Keratinocyte (primary cell): Measurements from ENCODE around the gene ARL15. TPM values are rescaled to one million over a fixed set of nuclear protein-coding genes. Genes with fewer than 3 reads are reported as not detected.

Source experiments
- DNase-seq: peaks from one replicate; pipeline ENCODE4 v3.0.0-alpha.2; 2011; ENCODE audit warnings: low read depth, missing footprints, low spot score
- FAIRE-seq: peaks from 2 replicates; lab custom pipeline; 2011; peaks lifted over from hg19 to GRCh38; lab: Jason Lieb, UNC
- H2AFZ ChIP-seq: 2 replicates; pipeline ENCODE4 v1.6.0; 2012; ENCODE audit warnings: low read length, control low read depth, inconsistent platforms; ENCODE audit not compliant: control insufficient read depth
- H3K27ac ChIP-seq: 2 replicates; pipeline ENCODE4 v1.5.1; 2011; ENCODE audit warnings: low read length; ENCODE audit not compliant: control insufficient read depth, insufficient read depth
- H3K27me3 ChIP-seq: 3 replicates; pipeline ENCODE4 v1.6.0; 2011; ENCODE audit warnings: low read length; ENCODE audit not compliant: control insufficient read depth, insufficient read depth; ENCODE audit errors: extremely low read depth
- H3K36me3 ChIP-seq, 2 experiments: 2 replicates in 1 of 2; 3 replicates in 1 of 2; pipeline ENCODE4 v1.5.1; 2011; ENCODE audit warnings: low read length in 2 of 2, mild to moderate bottlenecking in 1 of 2; ENCODE audit not compliant: control insufficient read depth in 2 of 2, insufficient read depth in 2 of 2; ENCODE audit errors: extremely low read depth in 1 of 2
- H3K4me1 ChIP-seq: 3 replicates; pipeline ENCODE4 v1.5.1; 2011; ENCODE audit warnings: low read length; ENCODE audit not compliant: control insufficient read depth, insufficient read depth; ENCODE audit errors: extremely low read depth
- H3K4me2 ChIP-seq: 3 replicates; pipeline ENCODE4 v1.6.0; 2011; ENCODE audit warnings: low read depth, low read length; ENCODE audit not compliant: control insufficient read depth, insufficient read depth; ENCODE audit errors: extremely low read depth
- H3K4me3 ChIP-seq, 3 experiments: fragments of 200-600 bp in 1 of 3; sonication (generic) in 1 of 3; 2 replicates in 2 of 3; 3 replicates in 1 of 3; pipeline ENCODE4 v1.5.1; 2011 to 2016; ENCODE audit warnings: low read length in 3 of 3, mild to moderate bottlenecking in 3 of 3, control low read depth in 2 of 3, inconsistent platforms in 1 of 3, low read depth in 1 of 3, mixed read lengths in 1 of 3, mixed run types in 1 of 3, moderate library complexity in 1 of 3; ENCODE audit not compliant: control insufficient read depth in 2 of 3, insufficient read depth in 2 of 3; ENCODE audit errors: extremely low read depth in 1 of 3
- H3K79me2 ChIP-seq: 2 replicates; pipeline ENCODE4 v1.6.0; 2012; ENCODE audit warnings: low read length; ENCODE audit not compliant: control insufficient read depth, insufficient read depth
- H3K9ac ChIP-seq: 3 replicates; pipeline ENCODE4 v1.6.0; 2011; ENCODE audit warnings: low read length; ENCODE audit not compliant: control insufficient read depth, insufficient read depth; ENCODE audit errors: extremely low read depth
- H3K9me1 ChIP-seq: 3 replicates; pipeline ENCODE4 v1.6.0; 2011; ENCODE audit warnings: low read length; ENCODE audit not compliant: control insufficient read depth, insufficient read depth; ENCODE audit errors: extremely low read depth
- H3K9me3 ChIP-seq: 2 replicates; pipeline ENCODE4 v1.5.1; 2012; ENCODE audit warnings: low read depth, low read length; ENCODE audit not compliant: control insufficient read depth
- H4K20me1 ChIP-seq: 3 replicates; pipeline ENCODE4 v1.6.0; 2011; ENCODE audit warnings: low read length; ENCODE audit not compliant: control insufficient read depth, insufficient read depth; ENCODE audit errors: extremely low read depth
- CTCF ChIP-seq, 3 experiments: IDR thresholded peaks in 1 of 3; conservative IDR thresholded peaks in 1 of 3; optimal IDR thresholded peaks in 1 of 3; 2 replicates in 2 of 3; 3 replicates in 1 of 3; pipeline versions ENCODE3 to v1.5.1; 2011; ENCODE audit warnings: low read length in 3 of 3, mild to moderate bottlenecking in 3 of 3, moderate library complexity in 2 of 3, control low read depth in 1 of 3, inconsistent platforms in 1 of 3; ENCODE audit not compliant: insufficient read depth in 2 of 3; ENCODE audit errors: extremely low read depth in 1 of 3
- EZH2 ChIP-seq: IDR thresholded peaks from one replicate; pipeline ENCODE4 v1.6.1; 2012; ENCODE audit warnings: inconsistent platforms, mild to moderate bottlenecking, low read length, moderate library complexity
- dilution Hi-C: fragments of 300-500 bp; cut with MboI; formaldehyde crosslinking; loops from one replicate; pipeline ENCODE4 v1.7.0; 2020; ENCODE audit warnings: low sequenced_read_pairs; ENCODE audit not compliant: extremely low pct_ligation_motif_present
- polyA plus RNA-seq, 5 experiments: library from polyadenylated mRNA; depleted of rRNA in 3 of 5; stranded (reverse) in 3 of 5; stranded (forward) in 1 of 5; unstranded in 1 of 5; fragments of >200 nt; gene quantifications; 1 replicate in 1 of 5; 2 replicates in 3 of 5; 3 replicates in 1 of 5; pipeline versions ENCODE4 v1.2.1 to v1.2.3, GENCODE V29; 2011 to 2012; ENCODE audit warnings: missing spikeins in 2 of 5, low read depth in 1 of 5, low replicate concordance in 1 of 5

ARL15 gene
- polyA plus RNA-seq, 1 donor (not counting 4 experiments of a cell fraction or from before 2014, with no cell fraction given), result 19.7 TPM

DNA sequence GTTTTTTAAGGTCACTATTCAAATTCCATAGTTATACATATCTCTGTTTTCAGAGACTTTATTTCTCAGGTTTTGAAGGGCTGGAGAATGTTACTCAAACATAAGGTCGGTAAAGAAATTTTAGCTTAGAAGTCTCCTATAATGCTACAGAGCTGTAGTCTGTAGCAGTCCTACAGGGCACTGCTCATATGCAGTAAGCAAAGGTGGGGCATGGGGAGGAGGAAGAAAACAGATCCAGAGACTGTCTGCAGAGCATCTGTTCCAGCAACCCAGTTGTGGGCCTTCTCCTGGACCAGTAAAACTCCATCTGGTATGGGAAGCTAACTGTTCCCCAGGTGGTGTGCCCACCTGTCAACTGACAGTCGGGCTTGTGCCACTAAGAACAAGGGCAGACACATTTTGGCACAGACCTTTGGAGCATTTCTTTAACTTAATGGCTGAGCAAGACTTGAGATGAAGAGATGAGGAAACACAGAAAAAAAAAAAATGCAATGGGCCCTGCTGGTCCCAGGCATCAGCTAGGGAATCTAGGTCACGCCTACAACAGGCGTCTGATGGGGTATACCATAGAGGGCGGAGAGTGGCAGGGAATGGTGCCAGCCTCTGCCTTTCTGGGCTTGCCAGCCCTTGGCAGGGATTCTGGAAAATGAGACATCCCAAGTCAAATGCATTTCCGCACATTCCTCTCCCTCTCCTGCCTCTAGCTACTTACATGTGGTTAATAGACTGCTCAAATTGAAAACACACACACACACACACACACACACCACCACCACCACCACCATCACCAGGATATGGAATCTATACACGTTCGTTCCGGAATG lies 218.9 kb downstream of the ARL15 start:
- H3K4me1 ChIP-seq, result peaks cover 41% of the 10 kb centered on the region
- H3K9me3 ChIP-seq, result no peaks in the 10 kb centered on the region
- H3K36me3 ChIP-seq, result no peaks in the 10 kb centered on the region
- no peaks in the 10 kb centered on the region for H3K9me1 ChIP-seq
- no peaks in the 10 kb centered on the region for H3K27me3 ChIP-seq
- H2AFZ ChIP-seq, result no peak overlapping the region
- DNase-seq (peak; percentile 92), FAIRE-seq (peak; percentile 94)
- dilution Hi-C loops, result no loop called here
- H3K4me2 ChIP-seq, result peak overlapping the region; percentile 44
- no peak overlapping the region for H3K9ac ChIP-seq
- H4K20me1 ChIP-seq, result no peaks in the 10 kb centered on the region
- peak overlapping the region in 1 of 3 experiments; percentile 5 for H3K4me3 ChIP-seq
- H3K27ac ChIP-seq, result peak overlapping the region; percentile 4
- TF ChIP-seq CTCF (optimal IDR thresholded peaks at IDR 0.05 in 1 of 3, IDR thresholded peaks at IDR 0.05 in 1 of 3, conservative IDR thresholded peaks at IDR 0.05 in 1 of 3; ENCODE audit: extremely low read depth in 1 of 3, insufficient read depth in 2 of 3, low read length in 3 of 3), result no peak
- TF ChIP-seq EZH2, result no peak
- no peaks in the 10 kb centered on the region for H3K79me2 ChIP-seq

- Histone ChIP-seq H3K9me1 (no peaks in the 10 kb centered on the region), H4K20me1 (no peaks in the 10 kb centered on the region), H3K27ac (no peak overlapping the region), H3K9ac (no peak overlapping the region), H2AFZ (no peak overlapping the region), H3K9me3 (no peaks in the 10 kb centered on the region), H3K36me3 (no peaks in the 10 kb centered on the region), H3K4me2 (peak overlapping the region; percentile 44), H3K79me2 (no peaks in the 10 kb centered on the region), H3K27me3 (no peaks in the 10 kb centered on the region), H3K4me1 (peaks cover 41% of the 10 kb centered on the region), H3K4me3 (no peak overlapping the region)
- TF ChIP-seq CTCF (optimal IDR thresholded peaks at IDR 0.05 in 1 of 3, IDR thresholded peaks at IDR 0.05 in 1 of 3, conservative IDR thresholded peaks at IDR 0.05 in 1 of 3; ENCODE audit: extremely low read depth in 1 of 3, insufficient read depth in 2 of 3, low read length in 3 of 3) (peak in 1 of 3 experiments; percentile 49), EZH2 (no peak)
- dilution Hi-C loops, result no loop called here
- FAIRE-seq (peak; percentile 69), DNase-seq (peak; percentile 59)
Observed at GRCh38 chr5:54090495-54091120, 219.8 kb downstream of the ARL15 start.
